ENCODE measurements around the gene RAB4A. TPM values are rescaled to one million over a fixed set of nuclear protein-coding genes. Genes with fewer than 3 reads are reported as not detected.

RAB4A gene
- total and polyA plus RNA-seq, 2 of the 13 experiments (the other 11 are each of a cell fraction or from before 2014, with no cell fraction given), result 56.0 to 80.1 TPM

DNA sequence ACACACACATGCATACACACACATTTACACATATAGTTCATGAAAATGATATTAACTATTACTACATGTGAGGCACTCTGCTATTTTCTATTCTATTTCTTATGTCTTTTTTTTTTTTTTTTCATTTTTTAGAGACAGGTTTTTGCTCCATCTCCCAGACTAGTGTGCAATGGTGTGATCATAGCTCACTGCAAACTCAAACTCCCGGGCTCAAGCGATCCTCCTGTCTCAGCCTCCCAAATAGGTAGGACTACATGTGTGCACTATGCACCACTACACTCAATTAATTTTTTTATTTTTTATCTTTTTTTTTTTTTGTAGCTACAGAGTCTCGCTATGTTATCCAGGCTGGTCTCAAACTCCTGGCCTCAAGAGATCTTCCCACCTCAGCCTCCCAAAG is 48.8 kb upstream of the RAB4A start:
- H3K4me1 ChIP-seq (ENCODE audit: insufficient read depth, low read length), result peaks cover 97% of the 10 kb centered on the region
- no peak for DNase-seq (ENCODE audit: low spot score)
- WGBS (ENCODE audit: low lambda C conversion rate), result 83% methylated on average over 3 of the region's 3 CpGs
- intact Hi-C loops (cut with micrococcal nuclease; ENCODE audit: unreplicated experiment), result loop anchor here (10.0 kb wide), 4 partner anchors 117 to 357 kb away; no protein-coding TSS in a partner anchor
- H2AFZ ChIP-seq (ENCODE audit: low read length), result no peak overlapping the region
- no peaks in the 10 kb centered on the region for H3K79me2 ChIP-seq (ENCODE audit: insufficient read depth, low read length)
- POLR2A ChIA-PET, result interaction anchor here (0.5 to 3.8 kb wide), 10 partner anchors 8 to 487 kb away, joined by 3 to 34 read pairs (median 6); partner anchors contain the start of genes RAB4A and RHOU
- CTCF ChIA-PET (ENCODE audit: low intra/inter-chr PET ratio, low total read pairs), result no interaction called here
- FAIRE-seq, result no peak
- peak overlapping the region; percentile 79 for H3K9ac ChIP-seq (ENCODE audit: insufficient read depth, low read depth, low read length)
- H3K9me3 ChIP-seq (ENCODE audit: low read length), result no peaks in the 10 kb centered on the region
- in situ Hi-C loops (cut with HindIII; ENCODE audit: extremely low pct_ligation_motif_present, low pct_unique_long_range_greater_than_20kb), result loop anchor here (10.0 kb wide), 1 partner anchor 487 kb away; the partner anchor contains the start of gene RHOU
- no peaks in the 10 kb centered on the region for H3K36me3 ChIP-seq (replicated peaks in 1 of 2; ENCODE audit: control insufficient read depth in 1 of 2, insufficient read depth in 2 of 2, low read length in 2 of 2)
- peak overlapping the region in 2 of 3 experiments; percentile 9 to 38; a peak in 2 of 6 replicates for H3K4me3 ChIP-seq (replicated peaks in 1 of 3; ENCODE audit: insufficient read depth in 1 of 3, low read depth in 2 of 3, low read length in 3 of 3)
- H3K27me3 ChIP-seq (ENCODE audit: control insufficient read depth in 1 of 2, insufficient read depth in 2 of 2, low read length in 2 of 2), result no peaks in the 10 kb centered on the region
- no peaks in the 10 kb centered on the region for H4K20me1 ChIP-seq (ENCODE audit: insufficient read depth, low read length)
- H3K4me2 ChIP-seq (ENCODE audit: low read depth, low read length), result peak overlapping the region; percentile 83
- ATAC-seq, result no peak
- no TSS peak for BruUV-seq (replicated peaks)
- H3K27ac ChIP-seq (ENCODE audit: extremely low read length, insufficient read depth, low read length), result peak overlapping the region; percentile 97
- TF ChIP-seq, protein P1, sequence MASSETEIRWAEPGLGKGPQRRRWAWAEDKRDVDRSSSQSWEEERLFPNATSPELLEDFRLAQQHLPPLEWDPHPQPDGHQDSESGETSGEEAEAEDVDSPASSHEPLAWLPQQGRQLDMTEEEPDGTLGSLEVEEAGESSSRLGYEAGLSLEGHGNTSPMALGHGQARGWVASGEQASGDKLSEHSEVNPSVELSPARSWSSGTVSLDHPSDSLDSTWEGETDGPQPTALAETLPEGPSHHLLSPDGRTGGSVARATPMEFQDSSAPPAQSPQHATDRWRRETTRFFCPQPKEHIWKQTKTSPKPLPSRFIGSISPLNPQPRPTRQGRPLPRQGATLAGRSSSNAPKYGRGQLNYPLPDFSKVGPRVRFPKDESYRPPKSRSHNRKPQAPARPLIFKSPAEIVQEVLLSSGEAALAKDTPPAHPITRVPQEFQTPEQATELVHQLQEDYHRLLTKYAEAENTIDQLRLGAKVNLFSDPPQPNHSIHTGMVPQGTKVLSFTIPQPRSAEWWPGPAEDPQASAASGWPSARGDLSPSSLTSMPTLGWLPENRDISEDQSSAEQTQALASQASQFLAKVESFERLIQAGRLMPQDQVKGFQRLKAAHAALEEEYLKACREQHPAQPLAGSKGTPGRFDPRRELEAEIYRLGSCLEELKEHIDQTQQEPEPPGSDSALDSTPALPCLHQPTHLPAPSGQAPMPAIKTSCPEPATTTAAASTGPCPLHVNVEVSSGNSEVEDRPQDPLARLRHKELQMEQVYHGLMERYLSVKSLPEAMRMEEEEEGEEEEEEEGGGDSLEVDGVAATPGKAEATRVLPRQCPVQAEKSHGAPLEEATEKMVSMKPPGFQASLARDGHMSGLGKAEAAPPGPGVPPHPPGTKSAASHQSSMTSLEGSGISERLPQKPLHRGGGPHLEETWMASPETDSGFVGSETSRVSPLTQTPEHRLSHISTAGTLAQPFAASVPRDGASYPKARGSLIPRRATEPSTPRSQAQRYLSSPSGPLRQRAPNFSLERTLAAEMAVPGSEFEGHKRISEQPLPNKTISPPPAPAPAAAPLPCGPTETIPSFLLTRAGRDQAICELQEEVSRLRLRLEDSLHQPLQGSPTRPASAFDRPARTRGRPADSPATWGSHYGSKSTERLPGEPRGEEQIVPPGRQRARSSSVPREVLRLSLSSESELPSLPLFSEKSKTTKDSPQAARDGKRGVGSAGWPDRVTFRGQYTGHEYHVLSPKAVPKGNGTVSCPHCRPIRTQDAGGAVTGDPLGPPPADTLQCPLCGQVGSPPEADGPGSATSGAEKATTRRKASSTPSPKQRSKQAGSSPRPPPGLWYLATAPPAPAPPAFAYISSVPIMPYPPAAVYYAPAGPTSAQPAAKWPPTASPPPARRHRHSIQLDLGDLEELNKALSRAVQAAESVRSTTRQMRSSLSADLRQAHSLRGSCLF (CRISPR knock-in tag; IDR thresholded peaks at IDR 0.05; ENCODE audit: borderline replicate concordance), result no peak
- no peak for TF ChIP-seq ZNF24 (IDR thresholded peaks at IDR 0.05)
- no peak for TF ChIP-seq MXD1 (CRISPR knock-in tag; IDR thresholded peaks at IDR 0.05)
- TF ChIP-seq HNRNPH1 (optimal IDR thresholded peaks at IDR 0.05; ENCODE audit: low read depth, low read length), result no peak
- TF ChIP-seq, protein P2, sequence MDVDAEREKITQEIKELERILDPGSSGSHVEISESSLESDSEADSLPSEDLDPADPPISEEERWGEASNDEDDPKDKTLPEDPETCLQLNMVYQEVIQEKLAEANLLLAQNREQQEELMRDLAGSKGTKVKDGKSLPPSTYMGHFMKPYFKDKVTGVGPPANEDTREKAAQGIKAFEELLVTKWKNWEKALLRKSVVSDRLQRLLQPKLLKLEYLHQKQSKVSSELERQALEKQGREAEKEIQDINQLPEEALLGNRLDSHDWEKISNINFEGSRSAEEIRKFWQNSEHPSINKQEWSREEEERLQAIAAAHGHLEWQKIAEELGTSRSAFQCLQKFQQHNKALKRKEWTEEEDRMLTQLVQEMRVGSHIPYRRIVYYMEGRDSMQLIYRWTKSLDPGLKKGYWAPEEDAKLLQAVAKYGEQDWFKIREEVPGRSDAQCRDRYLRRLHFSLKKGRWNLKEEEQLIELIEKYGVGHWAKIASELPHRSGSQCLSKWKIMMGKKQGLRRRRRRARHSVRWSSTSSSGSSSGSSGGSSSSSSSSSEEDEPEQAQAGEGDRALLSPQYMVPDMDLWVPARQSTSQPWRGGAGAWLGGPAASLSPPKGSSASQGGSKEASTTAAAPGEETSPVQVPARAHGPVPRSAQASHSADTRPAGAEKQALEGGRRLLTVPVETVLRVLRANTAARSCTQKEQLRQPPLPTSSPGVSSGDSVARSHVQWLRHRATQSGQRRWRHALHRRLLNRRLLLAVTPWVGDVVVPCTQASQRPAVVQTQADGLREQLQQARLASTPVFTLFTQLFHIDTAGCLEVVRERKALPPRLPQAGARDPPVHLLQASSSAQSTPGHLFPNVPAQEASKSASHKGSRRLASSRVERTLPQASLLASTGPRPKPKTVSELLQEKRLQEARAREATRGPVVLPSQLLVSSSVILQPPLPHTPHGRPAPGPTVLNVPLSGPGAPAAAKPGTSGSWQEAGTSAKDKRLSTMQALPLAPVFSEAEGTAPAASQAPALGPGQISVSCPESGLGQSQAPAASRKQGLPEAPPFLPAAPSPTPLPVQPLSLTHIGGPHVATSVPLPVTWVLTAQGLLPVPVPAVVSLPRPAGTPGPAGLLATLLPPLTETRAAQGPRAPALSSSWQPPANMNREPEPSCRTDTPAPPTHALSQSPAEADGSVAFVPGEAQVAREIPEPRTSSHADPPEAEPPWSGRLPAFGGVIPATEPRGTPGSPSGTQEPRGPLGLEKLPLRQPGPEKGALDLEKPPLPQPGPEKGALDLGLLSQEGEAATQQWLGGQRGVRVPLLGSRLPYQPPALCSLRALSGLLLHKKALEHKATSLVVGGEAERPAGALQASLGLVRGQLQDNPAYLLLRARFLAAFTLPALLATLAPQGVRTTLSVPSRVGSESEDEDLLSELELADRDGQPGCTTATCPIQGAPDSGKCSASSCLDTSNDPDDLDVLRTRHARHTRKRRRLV (CRISPR knock-in tag; IDR thresholded peaks at IDR 0.05), result no peak
- TF ChIP-seq ZNF207 (IDR thresholded peaks at IDR 0.05; ENCODE audit: borderline replicate concordance), result no peak
- TF ChIP-seq ZMYM2 (CRISPR knock-in tag; IDR thresholded peaks at IDR 0.05), result no peak
- TF ChIP-seq KDM4B (CRISPR knock-in tag; IDR thresholded peaks at IDR 0.05), result no peak
- no peak for TF ChIP-seq GATAD2A (CRISPR knock-in tag; IDR thresholded peaks at IDR 0.05)
- no peak for TF ChIP-seq ZNF556 (CRISPR knock-in tag; IDR thresholded peaks at IDR 0.05; ENCODE audit: borderline replicate concordance)
- no peak for TF ChIP-seq GRHL1 (CRISPR knock-in tag; conservative IDR thresholded peaks at IDR 0.05)
- no peak for TF ChIP-seq RBM22 (optimal IDR thresholded peaks at IDR 0.05; ENCODE audit: low read length)
- no peak for TF ChIP-seq HNF4A (CRISPR knock-in tag; IDR thresholded peaks at IDR 0.05)

Data from HepG2 (cell line).